GM10248 (cell line): ENCODE measurements around the gene CRABP2.

Experiments
- CTCF ChIA-PET: fragments of 300-600 bp; sonication (Branson Sonifier 250); formaldehyde crosslinking; extraction: SDS; loops from one replicate; lab custom pipeline; 2021; ENCODE audit warnings: antibody characterized with exemption; lab: Yijun Ruan, JAX
- POLR2A ChIA-PET: fragments of 350-650 bp; sonication (Branson Sonifier 250); formaldehyde crosslinking; extraction: SDS; loops from one replicate; lab custom pipeline; 2020; ENCODE audit warnings: antibody characterized with exemption; lab: Yijun Ruan, JAX
- DNase-seq: peaks from one replicate; pipeline ENCODE4 v3.0.0; 2012; ENCODE audit errors: extremely low spot score
- TF ChIP-seq, protein P1 (sequence below): IDR thresholded peaks from 2 replicates; pipeline ENCODE4 v1.5.1; 2012; ENCODE audit warnings: mild to moderate bottlenecking, low read depth; ENCODE audit errors: extremely low read depth, missing control alignments, control extremely low read depth

The CRABP2 gene

DNA sequence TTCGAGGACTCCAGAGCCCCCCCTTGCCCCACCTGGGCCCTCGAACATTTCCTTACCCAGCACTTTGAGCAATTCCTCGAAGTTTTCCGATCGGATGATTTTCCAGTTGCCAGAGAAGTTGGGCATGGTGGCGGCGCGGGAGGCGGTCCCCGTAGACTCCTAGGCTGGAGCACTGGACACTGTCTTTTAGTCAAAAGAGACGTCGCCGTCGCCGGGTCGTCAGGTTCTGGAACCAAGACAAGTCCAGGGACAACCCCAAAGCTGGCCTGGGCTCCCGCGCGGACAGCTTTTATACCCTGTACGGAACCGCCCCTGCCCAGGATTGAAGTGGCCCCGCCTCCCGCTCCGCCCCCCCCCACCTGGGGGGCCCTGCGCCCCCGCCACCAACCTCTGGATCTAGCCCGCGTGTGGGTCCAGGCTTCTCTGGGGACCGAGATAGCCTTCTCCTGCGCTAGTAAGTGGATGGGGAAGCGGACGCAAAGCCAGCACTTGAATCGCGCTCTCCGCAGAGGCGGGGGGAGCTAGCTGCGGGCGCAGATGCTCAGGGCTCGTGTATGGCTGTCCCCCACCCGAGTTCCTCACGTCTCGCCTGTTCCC is at the start of gene CRABP2:
Gene CRABP2, minus strand, starts transcription at position 263 of the 597 bp plus-strand sequence. Its CDS starts 137 bp downstream, at position 126.
- TF ChIP-seq, protein P1, sequence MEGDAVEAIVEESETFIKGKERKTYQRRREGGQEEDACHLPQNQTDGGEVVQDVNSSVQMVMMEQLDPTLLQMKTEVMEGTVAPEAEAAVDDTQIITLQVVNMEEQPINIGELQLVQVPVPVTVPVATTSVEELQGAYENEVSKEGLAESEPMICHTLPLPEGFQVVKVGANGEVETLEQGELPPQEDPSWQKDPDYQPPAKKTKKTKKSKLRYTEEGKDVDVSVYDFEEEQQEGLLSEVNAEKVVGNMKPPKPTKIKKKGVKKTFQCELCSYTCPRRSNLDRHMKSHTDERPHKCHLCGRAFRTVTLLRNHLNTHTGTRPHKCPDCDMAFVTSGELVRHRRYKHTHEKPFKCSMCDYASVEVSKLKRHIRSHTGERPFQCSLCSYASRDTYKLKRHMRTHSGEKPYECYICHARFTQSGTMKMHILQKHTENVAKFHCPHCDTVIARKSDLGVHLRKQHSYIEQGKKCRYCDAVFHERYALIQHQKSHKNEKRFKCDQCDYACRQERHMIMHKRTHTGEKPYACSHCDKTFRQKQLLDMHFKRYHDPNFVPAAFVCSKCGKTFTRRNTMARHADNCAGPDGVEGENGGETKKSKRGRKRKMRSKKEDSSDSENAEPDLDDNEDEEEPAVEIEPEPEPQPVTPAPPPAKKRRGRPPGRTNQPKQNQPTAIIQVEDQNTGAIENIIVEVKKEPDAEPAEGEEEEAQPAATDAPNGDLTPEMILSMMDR: no peak
- ChIA-PET POLR2A (interaction anchor here (0.6 kb wide), 1 partner anchor 42 kb away, joined by 7 read pairs; no protein-coding TSS in a partner anchor), CTCF (interaction anchor here (0.8 to 27.7 kb wide), 22 partner anchors 8 to 185 kb away, joined by 3 to 597 read pairs (median 5); partner anchors contain the start of genes HAPLN2, INSRR, ISG20L2 and METTL25B)
- DNase-seq: no peak

GRCh38 chr1:156754219-156754618 is 48.8 kb upstream of the CRABP2 start:
- ChIA-PET POLR2A (no interaction called here), CTCF (interaction anchor here (2.1 kb wide), 1 partner anchor 28 kb away, joined by 7 read pairs; no protein-coding TSS in a partner anchor)
- no peak for DNase-seq
- TF ChIP-seq, protein P1: no peak

GRCh38 chr1:156752843-156753482 is 47.6 kb upstream of the CRABP2 start:
- CTCF ChIA-PET: interaction anchor here (1.1 to 2.1 kb wide), 8 partner anchors 12 to 64 kb away, joined by 3 to 15 read pairs (median 6); partner anchors contain the start of genes ISG20L2, METTL25B, MRPL24 and PRCC
- TF ChIP-seq, protein P1: no peak
- DNase-seq: no peak
- POLR2A ChIA-PET: interaction anchor here (1.0 kb wide), 1 partner anchor 14 kb away, joined by 5 read pairs; the partner anchor contains the start of gene PRCC

DNA sequence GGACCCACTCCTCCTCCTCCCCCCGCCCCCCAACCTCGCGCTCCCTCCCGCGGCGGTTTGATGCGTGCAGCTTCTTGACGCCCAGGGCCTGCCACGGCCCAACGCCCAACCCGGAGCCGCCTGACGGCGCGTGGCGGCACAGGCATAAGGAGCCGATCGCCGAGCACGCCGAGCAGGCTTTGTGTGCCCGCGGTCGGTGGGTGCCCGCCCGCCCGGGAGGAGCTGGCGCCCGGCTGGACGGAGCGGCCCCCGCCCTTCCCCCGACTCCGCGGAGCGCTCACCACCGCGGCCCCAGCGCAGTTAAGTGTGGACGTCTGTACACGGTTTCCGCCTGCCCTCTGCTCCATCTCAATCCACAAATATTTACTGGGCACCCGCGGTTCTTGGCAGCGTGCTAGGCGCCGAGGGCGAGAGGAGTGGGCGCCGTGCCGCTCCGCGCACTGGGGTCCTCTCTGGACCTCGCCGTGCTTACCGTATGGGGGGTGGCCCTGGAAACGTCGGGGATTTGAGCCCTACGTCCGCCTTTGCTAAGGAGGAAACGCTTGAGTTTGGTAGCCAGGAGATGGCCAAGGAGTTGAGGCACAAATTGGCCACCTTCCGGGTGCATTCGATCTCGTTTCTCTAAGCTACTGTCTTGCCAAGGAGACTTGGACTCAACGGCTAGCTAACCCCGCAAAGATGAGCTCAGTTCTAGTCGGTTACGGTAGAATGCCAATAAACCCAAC is 46.5 kb upstream of the CRABP2 start:
- CTCF ChIA-PET: interaction anchor here (0.6 to 2.1 kb wide), 12 partner anchors 9 to 108 kb away, joined by 3 to 15 read pairs (median 4); partner anchors contain the start of genes ISG20L2, METTL25B, MRPL24 and PRCC
- POLR2A ChIA-PET: interaction anchor here (0.6 to 1.3 kb wide), 5 partner anchors 15 to 251 kb away, joined by 3 to 6 read pairs (median 5); partner anchors contain the start of genes MEF2D and PRCC
- TF ChIP-seq, protein P1: no peak
- DNase-seq: peak; percentile 94

DNA sequence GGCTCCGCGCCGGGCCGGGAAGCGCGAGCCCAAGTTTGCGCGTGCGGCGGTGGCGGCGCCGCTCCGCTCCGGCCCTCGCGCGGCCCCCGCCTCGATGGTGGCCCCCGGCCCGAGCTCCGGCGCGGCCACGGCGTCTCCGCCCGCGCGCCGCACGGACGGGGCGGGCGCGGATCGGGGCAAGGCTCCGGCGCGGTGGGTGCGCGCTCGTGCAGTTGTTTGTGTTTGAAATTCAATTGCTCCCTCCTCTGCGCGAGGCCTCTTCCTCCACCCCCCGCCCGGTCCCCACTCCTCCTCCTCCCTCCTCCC is 46.0 kb upstream of the CRABP2 start, which contains the start of gene HDGF:
Gene HDGF, minus strand, starts transcription at position 225 of the 306 bp plus-strand sequence. CDS start 246 bp downstream, outside the sequence.
- POLR2A ChIA-PET: interaction anchor here (0.6 to 1.3 kb wide), 4 partner anchors 15 to 251 kb away, joined by 3 to 6 read pairs (median 4); partner anchors contain the start of genes MEF2D and PRCC
- DNase-seq: no peak
- CTCF ChIA-PET: interaction anchor here (1.1 to 2.1 kb wide), 8 partner anchors 9 to 62 kb away, joined by 3 to 15 read pairs (median 4); partner anchors contain the start of genes ISG20L2, METTL25B and MRPL24
- TF ChIP-seq, protein P1: no peak
